OCI-LY1 (cell line): ENCODE results near the gene XYLT1.

Experiments
- CTCF ChIP-seq: fragments of 200-600 bp; sonication (generic), shearing (Covaris generic); IDR thresholded peaks from 2 replicates; pipeline ENCODE4 v1.5.1; 2017; ENCODE audit warnings: mild to moderate bottlenecking, antibody characterized with exemption, low read length, moderate library complexity, mixed read lengths
- EZH2 ChIP-seq: fragments of 200-600 bp; sonication (generic), shearing (Covaris generic); IDR thresholded peaks from 2 replicates; pipeline ENCODE4 v1.8.0; 2017; ENCODE audit warnings: borderline replicate concordance, mixed run types, mild to moderate bottlenecking, antibody characterized with exemption, low read length, moderate library complexity, mixed read lengths

- TF ChIP-seq CTCF, result no peak
- no peak for TF ChIP-seq EZH2
Observed at GRCh38 chr16:17377360-17378324, 93.1 kb downstream of the XYLT1 start.
